Cortex of kidney (tissue), 1 donor: ENCODE measurements around the gene CCDC9.

Experiments
- DNase-seq: peaks from one replicate; lab custom pipeline; 2025; lab: John Stamatoyannopoulos, UW

The CCDC9 gene

DNA sequence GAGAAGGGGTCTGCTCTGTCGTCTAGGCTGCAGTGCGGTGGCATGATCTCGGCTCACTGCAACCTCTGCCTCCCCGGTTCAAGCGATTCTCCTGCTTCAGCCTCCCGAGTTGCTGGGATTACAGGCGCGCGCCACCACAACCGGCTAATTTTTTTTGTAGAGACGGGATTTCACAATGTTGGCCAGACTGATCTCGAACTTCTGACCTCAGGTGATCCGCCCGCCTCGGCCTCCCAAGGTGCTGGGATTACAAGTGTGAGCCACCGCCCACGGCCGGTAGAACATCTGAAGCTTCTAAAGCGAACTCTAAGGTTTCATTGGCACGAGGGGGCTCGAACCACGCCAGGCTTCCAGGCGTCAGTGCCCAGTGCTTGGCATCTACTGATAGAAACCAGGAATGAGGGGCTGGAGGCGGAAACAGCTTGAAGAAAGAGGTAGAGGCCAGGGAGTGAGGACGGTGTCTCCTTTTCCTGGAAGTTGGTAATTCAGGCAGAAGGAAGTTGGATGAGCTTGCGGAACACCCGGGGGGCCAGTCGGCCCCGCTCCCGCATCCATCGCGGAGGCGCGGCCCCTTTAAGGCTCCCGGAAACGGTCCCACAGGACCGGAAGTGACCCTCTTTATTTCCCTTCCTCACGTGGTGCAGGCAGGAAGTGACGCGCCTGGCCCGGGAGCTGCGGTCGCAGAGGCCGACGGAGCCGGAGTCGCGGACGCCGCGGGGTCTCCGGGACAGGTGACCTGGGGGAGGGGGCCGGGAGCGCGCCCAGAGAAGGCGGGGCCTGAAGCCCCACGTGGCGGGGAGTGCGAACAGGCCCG, at the start of gene CCDC9:
TSS of gene CCDC9 (plus strand) at position 647 of the 814 bp plus-strand sequence. CDS start 1,876 bp downstream, outside the sequence.
- DNase-seq: no peak

DNA sequence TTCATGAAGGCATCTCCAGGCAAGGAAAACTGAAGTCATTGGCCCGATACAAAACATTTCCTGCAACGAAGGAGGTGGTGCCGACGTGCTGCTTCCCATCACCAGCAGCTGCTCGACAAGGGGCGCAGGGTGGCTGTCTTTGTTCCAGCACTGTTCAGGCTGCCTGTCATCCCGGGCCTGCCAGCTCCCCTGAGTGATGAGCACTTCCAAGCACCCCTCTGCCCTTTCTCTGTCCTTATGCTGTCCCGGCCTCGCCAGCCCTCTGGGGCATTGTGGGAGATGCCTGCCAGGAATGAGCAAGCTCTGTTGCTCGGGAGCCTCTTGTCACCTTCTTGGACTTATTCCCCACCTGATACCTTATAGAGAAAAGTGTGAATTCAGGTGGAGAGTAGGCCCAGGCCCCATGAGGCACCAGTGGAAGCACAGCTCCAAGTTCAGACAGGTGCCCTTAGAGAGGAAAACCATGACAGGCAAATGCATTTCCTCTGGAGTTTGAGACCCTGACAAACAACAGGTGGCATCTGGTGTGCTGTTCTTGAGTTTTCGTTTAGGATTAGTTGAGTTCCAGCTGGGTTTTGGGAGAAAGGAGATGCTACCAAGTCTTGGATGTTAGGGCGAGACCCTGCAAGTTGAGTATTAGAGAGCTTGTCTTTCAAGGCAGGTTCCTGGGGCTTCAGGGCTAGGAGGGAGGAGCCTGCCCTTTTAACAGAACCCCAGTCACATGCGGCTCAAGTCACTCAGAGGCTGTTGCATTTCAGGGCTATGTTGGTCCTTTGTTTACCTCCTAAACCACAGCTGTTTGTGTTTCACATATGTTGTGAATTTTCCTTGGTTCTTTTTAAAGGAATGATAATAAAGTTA, 46.8 kb upstream of the CCDC9 start:
- DNase-seq: no peak

DNA sequence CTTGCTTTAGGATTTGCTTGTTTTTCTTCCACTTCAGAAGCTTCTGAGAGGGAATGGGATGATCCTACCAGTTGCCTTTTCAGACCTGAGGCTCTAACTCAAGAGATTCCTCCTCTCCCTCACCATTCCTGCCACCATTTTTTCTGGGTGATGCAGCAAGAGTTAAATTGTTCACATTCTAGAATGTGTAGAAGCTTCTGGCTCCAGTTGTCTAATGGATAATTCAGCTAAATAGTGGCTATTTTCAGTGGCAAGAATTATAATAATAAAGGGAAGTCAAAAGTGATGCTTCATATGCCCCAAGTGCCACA, 46.2 kb upstream of the CCDC9 start:
- no peak for DNase-seq

DNA sequence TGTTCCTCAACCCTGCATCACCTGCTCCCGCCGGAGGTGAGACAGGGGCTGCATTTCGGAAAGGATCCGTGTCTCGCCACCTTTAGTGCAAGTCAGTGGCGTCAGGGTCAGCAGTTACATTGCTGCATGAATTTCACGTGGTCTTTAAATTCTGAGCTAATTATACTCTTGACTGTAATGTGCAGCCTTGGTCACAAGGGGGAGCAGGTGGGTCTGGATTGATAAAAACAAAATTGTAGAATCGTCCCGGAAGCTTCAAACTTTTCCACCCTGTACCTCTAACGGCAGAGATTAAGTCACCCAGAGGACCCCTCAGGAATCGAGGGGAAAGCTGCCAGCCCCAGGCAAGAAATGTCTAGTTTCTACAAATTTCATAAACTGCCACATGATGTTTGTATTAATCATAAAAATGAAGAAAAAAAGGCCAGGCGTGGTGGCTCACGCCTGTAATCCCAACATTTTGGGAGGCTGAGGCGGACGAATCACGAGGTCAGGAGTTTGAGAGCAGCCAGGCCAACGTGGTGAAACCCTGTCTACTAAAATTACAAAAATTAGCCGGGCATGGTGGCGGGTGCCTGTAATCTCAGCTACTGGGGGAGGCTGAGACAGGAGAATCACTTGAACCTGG, 45.5 kb upstream of the CCDC9 start:
- no peak for DNase-seq

DNA sequence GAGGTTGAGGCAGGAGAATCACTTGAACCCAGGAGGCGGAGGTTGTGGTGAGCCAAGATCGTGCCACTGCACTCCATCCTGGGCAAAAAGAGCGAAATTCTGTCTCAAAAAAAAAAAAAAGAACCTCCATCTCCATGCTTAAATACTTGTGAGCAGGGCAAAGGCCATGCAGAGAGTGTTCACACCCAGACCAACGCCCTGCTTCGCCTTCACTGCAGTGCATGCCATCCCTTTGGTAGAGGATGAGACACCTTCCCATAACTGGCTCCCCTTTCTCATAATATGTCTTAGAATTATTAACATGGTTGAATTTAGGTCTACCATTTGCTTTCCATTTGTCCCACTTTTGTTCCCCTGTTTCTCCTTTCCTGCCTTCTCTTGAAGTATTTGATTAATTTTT, 40.7 kb upstream of the CCDC9 start:
- DNase-seq: no peak

DNA sequence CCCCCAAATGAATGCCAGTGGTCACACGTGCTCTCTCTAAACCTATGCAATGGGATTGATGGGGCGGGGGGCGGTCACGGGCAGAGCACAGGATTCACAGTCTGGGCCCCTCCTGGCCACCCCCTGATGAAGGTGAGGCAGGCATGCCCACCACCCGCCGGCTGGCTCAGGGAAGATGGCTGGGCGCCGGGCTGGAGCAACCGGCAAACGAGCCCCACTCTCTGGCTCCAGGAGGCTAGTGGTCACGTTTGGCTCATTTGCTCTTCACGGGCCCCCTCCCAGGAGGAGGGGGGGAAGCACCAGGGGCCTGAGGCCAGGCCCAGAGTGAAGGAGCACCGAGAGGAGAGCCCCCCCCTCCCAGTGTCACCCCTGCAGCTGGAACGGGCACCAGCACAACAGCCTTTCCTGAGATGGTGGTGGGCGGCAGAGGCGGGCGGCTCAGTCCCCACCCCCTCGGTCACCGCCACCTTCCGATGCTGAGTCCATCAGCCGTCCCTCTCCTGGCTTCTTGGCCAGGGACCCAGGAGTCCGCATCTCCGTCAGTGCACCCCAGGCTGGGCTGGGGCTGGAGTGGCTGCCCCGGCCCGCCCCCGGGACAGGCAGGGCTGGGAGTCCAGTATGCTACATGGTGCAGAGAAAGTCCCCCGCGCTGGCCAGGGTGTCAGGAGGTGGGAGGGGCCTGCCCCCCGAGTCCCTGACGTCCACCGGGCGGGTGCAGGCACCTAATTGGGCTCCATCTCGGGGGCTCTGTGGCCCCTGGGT, 35.1 kb upstream of the CCDC9 start:
- DNase-seq: no peak

DNA sequence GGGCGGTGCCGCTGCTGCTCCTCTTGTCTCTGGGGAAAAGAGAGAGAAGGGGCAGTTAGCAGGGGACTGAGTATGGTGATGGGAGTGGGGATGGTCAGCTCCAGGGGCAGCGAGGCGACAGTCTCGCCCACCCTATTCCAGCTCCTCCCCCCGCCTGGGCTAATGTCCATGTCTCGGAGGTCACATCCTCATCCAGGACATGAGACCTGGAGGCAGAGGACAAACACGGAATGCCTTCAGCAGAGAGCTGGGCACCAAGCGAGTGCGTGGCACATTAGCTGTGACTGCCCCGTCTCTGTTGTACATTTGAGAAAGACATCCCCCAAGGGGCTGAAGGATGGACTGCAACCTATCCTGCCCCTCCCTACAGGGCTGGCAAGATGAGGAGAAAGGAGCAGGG, 34.4 kb upstream of the CCDC9 start:
- no peak for DNase-seq

DNA sequence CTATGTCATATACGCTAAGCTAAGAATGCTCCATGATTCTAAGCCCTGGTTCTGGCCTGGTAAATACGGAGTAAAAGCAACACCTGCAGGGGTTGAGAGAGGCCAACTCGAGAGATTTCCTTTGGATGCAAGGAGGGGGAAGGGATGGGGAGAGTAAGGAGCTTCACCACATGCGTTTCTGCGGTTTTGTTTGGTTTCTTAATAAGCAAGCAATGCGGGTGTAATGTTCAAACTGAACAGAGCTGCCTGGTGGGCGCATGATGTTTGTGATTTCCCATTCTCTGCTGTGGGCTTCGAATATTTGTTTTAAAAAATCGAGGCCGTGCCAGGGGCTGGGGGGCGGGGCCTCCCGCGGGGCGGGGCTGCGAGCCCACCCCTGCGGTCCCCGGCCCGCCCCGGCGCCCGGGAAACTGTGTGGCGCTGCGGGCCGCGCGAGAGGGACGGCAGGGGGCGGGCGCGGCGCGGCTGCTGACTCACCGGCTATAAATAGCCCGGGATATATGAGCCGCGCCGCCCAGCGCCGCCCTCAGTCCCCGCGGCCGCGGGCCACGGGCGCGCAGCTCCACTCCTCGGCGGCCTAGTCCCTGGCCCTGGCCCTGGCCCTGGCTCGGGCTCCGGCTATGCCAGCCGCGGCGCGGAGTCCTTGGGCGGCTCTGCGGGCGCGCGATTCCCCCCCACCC, 30.4 kb upstream of the CCDC9 start:
- peak; percentile 51 for DNase-seq

DNA sequence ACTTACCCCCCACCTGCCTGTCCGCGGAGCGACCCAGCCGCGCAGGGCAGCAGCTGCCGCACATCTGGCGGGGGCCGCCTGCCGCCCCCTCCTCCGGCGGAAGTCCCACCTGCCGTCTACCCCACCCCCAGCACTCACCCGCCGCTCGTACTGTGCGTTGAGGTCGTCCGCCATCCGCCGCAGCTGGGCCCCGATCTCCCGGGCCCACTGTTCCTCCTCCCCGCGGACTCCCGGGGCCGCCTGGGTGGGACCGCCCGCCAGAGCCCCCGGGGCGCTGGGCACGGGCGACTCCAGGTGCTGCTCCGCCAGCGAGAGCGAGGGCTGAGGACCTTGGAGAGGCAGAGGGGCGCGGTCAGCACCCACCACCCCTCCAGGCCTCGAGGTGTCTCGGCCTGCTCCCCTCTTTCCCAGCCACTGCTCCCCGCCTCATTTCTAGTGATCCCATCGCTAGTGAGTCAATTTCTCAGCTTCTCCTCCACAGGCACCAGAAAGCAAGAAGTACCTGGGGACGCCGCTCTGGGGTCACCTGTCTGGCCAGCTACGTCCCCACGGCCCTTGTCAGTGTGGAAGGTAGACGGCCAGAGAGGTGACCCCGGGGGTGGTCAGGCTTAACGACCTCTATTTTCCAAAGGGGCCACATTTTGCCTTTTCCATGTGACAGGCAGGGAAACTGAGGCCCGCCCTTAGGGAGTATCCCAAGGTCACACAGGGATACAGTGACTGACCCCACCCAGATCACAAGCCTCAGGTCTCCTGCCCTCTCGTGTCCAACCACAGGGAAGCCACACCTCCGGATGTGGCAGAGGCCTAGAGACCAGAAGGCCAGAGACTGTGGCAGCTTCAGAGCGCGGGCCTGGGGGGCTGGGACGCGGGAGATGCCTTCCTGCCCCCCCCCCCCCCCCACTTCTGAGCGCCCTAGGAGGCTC, 29.6 kb upstream of the CCDC9 start:
- DNase-seq: no peak

DNA sequence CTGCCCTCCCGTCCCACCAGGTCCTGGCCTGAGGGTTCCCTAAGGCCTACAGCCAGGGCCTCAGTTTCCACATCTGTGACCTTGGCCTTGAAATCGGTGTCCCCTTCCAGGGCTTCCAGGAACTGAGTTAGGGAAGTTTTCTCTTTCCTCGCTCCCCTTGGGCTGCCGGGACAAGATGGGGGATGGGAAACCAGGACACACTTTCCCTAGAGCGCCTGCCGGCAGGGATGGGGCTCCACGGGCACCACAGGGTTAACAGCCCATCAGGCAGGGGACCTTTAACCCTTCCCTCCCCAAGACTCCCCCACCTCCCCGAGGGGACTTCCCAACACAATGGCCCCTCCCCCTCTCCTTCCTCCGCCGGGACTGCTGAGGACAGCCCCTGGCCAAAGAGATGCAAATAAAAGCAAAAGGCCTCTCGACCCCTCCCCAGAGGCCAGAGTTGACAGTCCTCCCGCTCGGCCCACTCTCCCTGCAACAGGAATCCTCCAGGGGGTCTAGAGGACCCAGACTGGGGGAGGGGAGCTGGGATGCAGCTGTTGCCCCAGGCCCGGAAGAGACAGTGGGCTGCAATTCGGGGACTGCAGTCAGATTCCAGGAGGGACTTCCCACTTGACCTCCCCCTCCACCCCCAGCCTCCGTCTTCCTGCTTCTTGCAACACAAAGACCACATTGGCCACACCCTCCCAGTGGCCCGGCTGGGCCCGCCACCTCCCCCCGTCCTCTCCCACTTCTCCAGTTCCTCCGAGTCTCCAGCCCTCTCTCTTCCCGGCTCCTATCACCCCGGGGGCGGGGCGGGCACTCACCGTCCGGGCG, 28.8 kb upstream of the CCDC9 start:
- DNase-seq: no peak

DNA sequence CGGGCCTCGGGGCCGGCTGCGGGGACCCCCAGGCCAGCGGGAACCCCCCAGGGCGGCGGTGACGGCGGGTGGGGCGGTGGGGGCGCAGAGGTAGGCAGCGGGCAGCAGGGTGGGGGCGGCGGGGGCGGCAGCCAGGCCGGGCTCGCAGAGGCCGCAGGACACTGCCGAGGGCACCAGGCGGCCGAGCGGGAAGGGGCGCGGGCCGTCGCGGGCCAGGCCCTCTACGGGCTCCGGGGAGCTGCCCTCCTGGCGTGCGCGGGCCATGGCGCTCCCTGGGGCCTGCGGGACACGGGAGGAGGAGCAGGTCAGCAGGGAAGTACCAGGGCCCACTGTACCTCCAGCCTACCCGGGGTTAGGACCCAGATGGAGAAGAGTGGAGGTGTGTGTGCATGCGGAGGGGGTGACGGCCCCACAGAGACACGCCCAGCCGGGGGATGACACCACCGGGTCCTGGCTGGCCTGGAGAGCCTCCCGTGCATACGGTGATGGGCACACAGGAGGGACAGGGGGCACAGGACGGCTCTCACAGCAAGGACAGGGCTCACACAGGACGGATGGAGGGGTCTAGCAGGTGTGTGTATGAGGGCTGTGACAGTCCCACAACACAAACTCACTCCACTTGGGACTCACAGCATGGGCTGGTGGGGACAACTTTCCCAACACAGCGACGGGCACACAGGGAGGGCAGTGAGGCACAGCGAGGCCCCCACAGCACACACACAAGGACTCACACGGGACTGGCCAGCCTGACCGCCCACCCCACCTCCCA, 28.0 kb upstream of the CCDC9 start:
- DNase-seq: no peak

DNA sequence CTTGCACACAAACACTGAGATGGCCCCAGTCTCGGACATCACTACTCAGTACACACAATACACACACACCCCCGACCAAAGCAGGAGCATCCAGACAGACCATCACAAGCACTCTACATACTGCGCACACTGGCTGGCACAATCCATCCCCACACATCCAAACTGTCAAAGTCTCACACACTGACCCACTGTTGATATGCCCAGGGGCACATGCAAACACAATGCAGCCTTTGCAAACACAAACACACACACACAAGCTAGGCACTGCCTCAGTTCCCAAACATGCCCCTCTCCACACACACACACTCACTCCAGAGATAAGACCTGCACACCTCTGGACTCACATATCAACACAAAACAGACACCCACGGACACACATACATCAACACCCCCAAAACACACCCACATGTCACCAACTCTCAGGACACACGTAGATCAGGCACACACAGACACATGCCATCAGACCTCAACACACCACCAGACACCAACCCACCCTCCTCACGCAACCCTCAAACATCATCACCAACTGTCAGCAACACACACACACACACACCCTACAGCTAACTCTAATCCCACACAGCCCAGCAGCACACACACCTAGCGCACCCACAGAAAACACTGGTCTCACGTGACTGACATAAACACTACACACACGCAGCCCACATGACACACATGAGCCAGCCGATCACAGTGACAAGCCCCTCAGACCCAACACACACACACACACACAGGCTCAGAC, 27.2 kb upstream of the CCDC9 start:
- no peak for DNase-seq

DNA sequence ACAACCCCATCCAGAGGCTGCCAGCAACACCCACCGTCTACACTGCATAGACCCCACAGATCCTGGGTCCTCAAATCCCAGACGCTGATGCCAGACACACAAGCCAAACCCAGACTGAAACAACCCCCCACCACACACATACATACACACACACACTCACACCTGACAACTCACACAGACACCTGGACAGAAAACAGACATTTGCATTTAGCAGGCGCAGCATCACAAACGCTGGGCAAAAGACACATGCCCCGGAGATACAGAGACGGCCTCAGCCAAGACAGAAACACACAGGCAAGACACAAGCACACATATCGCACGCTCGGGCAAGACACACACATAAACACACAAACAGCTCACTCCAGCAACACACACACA, 26.7 kb upstream of the CCDC9 start:
- DNase-seq: no peak

DNA sequence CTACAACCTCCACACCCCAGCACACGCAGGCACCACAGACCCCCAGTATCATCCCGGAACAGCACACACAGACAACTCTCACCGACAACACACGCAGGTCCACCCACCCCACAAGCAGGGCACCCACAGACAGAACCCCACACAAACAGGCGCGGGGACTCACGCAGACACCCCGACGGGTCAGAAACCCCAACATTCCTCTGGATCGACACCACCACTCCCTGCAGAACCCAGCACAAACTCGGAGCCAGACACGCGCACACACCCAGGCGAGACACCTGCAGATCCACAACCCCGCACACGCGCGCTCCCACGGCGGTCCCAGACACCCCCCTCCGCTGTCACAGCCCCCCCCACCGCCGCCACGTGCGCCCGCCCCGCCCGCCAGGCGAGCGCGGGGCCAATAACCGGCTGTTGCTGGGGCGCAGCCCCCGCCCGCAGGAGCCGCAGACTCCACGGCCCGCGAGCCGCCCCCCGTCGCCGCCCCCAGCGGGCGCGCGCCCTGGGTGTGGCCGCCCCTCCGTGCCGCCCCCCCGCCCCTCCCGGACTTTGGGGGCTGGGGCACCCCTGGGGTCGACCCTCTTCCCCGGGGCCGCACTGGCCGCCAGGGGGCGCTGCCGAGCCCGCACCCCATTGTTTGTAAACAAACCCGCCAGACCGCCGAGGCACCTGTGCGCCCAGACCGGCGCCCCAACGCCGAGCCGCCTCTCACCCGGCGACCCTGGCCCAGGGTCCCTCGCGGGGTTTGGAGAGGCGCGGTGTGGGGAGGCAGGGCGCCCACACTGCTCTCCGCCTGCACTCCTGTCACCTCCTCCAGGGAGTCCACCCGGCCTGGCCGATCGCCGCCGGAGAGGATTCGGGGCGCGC, 26.0 kb upstream of the CCDC9 start:
- DNase-seq: no peak

DNA sequence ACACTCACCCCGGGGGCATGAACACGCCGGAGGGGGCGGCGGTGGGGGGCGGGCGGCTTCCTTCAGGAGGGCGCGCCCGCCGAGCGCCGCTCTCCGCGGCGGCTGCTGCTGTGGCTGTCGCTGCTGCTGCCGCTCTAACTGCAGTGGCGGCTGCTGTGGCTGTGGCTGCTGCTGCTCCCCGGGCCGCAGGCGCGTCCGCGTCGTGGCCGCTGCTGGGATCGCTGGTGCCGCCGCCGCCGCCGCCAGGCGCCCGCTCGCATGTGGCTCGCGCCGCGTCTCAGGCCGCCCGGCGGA, 25.5 kb upstream of the CCDC9 start, which contains the start of gene BBC3:
TSS of gene BBC3 (minus strand) at position 279 of the 294 bp plus-strand sequence. CDS start 2,768 bp downstream, outside the sequence.
- DNase-seq: no peak

DNA sequence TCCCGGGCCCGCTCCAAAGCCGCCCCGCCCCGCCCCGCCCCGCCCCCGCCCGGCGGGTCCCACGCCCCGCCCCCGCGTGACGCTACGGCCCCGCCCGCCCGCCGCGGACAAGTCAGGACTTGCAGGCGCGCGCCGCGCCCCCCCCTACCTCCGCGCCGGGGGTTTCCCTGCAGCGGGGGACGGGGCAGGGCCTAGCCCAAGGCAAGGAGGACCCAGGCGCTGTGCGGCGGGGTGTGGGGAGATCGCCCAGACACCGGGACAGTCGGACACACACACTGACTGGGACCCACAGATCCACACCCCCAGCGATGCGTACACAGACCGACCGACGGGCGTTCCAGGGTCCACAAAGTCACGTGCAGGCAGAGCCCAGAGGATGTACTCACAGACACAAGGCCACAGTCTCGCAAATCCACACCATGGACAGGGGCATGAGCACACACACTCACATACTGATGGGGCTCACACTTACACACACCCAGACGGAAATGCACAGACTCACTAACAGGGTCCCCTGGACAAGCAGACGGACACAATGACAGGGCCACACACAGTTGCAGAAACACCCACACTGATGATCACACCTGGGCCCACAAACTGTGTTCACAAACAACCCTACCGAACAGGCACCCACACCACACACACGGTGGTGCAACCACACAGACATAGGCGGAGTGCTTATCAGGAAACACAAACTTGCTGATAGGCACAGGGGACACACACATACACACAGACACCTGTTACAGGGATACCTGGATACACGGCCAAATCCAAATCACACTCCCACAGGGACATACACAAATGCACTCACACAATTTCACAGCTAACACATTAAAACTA, 24.9 kb upstream of the CCDC9 start:
- DNase-seq: no peak
